H9 (cell line): ENCODE results near the gene HK2. TPM values are rescaled to one million over a fixed set of nuclear protein-coding genes. Genes with fewer than 3 reads are reported as not detected.

Experiments used
- DNase-seq: peaks from one replicate; pipeline ENCODE4 v3.0.0-alpha.2; 2017
- H2AFZ ChIP-seq: one replicate; pipeline ENCODE4 v1.6.1; 2013; ENCODE audit warnings: mild to moderate bottlenecking, low read length, control low read depth, moderate library complexity
- H2AK5ac ChIP-seq: 2 replicates; pipeline ENCODE4 v1.6.1; 2013; ENCODE audit warnings: low read length, control low read depth, mixed read lengths; ENCODE audit not compliant: insufficient read length
- H2BK120ac ChIP-seq: one replicate; pipeline ENCODE4 v1.6.1; 2013; ENCODE audit warnings: low read depth, mild to moderate bottlenecking, low read length, control low read depth, inconsistent platforms; ENCODE audit not compliant: poor library complexity, severe bottlenecking
- H2BK12ac ChIP-seq: 2 replicates; pipeline ENCODE4 v1.6.1; 2013; ENCODE audit warnings: low read length, control low read depth, mixed read lengths, low read depth; ENCODE audit not compliant: insufficient read length
- H2BK15ac ChIP-seq: 2 replicates; pipeline ENCODE4 v1.6.1; 2013; ENCODE audit warnings: low read depth, low read length, control low read depth
- H2BK20ac ChIP-seq: one replicate; pipeline ENCODE4 v1.6.1; 2013; ENCODE audit warnings: low read depth, mild to moderate bottlenecking, low read length, control low read depth, inconsistent platforms; ENCODE audit not compliant: poor library complexity, severe bottlenecking
- H2BK5ac ChIP-seq: 2 replicates; pipeline ENCODE4 v1.6.1; 2013; ENCODE audit warnings: low read length, control low read depth, mixed read lengths; ENCODE audit not compliant: insufficient read length
- H3K14ac ChIP-seq: 2 replicates; pipeline ENCODE4 v1.6.1; 2013; ENCODE audit warnings: low read length, control low read depth; ENCODE audit not compliant: insufficient read depth
- H3K18ac ChIP-seq: 2 replicates; pipeline ENCODE4 v1.6.1; 2013; ENCODE audit warnings: low read depth, mild to moderate bottlenecking, mixed read lengths, low read length, control low read depth; ENCODE audit not compliant: insufficient read length
- H3K23ac ChIP-seq: 2 replicates; pipeline ENCODE4 v1.6.1; 2013; ENCODE audit warnings: low read length, control low read depth, mixed read lengths, low read depth; ENCODE audit not compliant: insufficient read length
- H3K23me2 ChIP-seq: 2 replicates; pipeline ENCODE4 v1.6.1; 2013; ENCODE audit warnings: low read depth, mild to moderate bottlenecking, mixed read lengths, low read length, control low read depth; ENCODE audit not compliant: insufficient read length, poor library complexity, severe bottlenecking
- H3K27ac ChIP-seq: 2 replicates; pipeline ENCODE4 v1.5.1; 2013; ENCODE audit warnings: low read length, control low read depth, mixed read lengths, low read depth; ENCODE audit not compliant: insufficient read length
- H3K27me3 ChIP-seq: 2 replicates; pipeline ENCODE4 v1.6.1; 2013; ENCODE audit warnings: low read length, control low read depth, inconsistent platforms; ENCODE audit not compliant: insufficient read depth
- H3K4ac ChIP-seq: 2 replicates; pipeline ENCODE4 v1.6.1; 2013; ENCODE audit warnings: low read depth, mild to moderate bottlenecking, control low read depth, inconsistent platforms, low read length, moderate library complexity
- H3K4me1 ChIP-seq: 2 replicates; pipeline ENCODE4 v1.6.1; 2013; ENCODE audit warnings: low read length, control low read depth, inconsistent platforms; ENCODE audit not compliant: insufficient read depth
- H3K4me2 ChIP-seq: 2 replicates; pipeline ENCODE4 v1.6.1; 2013; ENCODE audit warnings: low read length, control low read depth, mixed read lengths; ENCODE audit not compliant: insufficient read length, insufficient read depth
- H3K56ac ChIP-seq: 2 replicates; pipeline ENCODE4 v1.6.1; 2013; ENCODE audit warnings: low read depth, mild to moderate bottlenecking, mixed read lengths, low read length, control low read depth; ENCODE audit not compliant: insufficient read length
- H3K79me1 ChIP-seq: 2 replicates; pipeline ENCODE4 v1.6.1; 2013; ENCODE audit warnings: low read depth, mild to moderate bottlenecking, moderate library complexity, low read length, control low read depth, inconsistent platforms; ENCODE audit not compliant: insufficient read depth, poor library complexity, severe bottlenecking
- H3K79me2 ChIP-seq: 2 replicates; pipeline ENCODE4 v1.6.1; 2013; ENCODE audit warnings: low read length, control low read depth, inconsistent platforms; ENCODE audit not compliant: insufficient read depth
- H3K9ac ChIP-seq: 2 replicates; pipeline ENCODE4 v1.6.1; 2013; ENCODE audit warnings: low read length, control low read depth, mixed read lengths; ENCODE audit not compliant: insufficient read length; ENCODE audit errors: extremely low read depth
- H3K9me3 ChIP-seq: one replicate; pipeline ENCODE4 v1.6.1; 2013; ENCODE audit warnings: low read depth, low read length, inconsistent platforms; ENCODE audit not compliant: control insufficient read depth
- H3T11ph ChIP-seq: one replicate; pipeline ENCODE4 v1.6.1; 2013; ENCODE audit warnings: mild to moderate bottlenecking, low read length, control low read depth, inconsistent platforms
- H4K20me1 ChIP-seq: one replicate; pipeline ENCODE4 v1.6.1; 2013; ENCODE audit not compliant: control insufficient read depth, insufficient read length, insufficient read depth
- H4K5ac ChIP-seq: 2 replicates; pipeline ENCODE4 v1.6.1; 2013; ENCODE audit warnings: low read depth, mild to moderate bottlenecking, mixed read lengths, low read length, control low read depth; ENCODE audit not compliant: insufficient read length
- H4K8ac ChIP-seq: replicated peaks from 2 replicates; pipeline ENCODE4 v1.6.1; 2013; ENCODE audit warnings: low read length, control low read depth, mixed read lengths, low read depth; ENCODE audit not compliant: insufficient read length
- H4K91ac ChIP-seq: 2 replicates; pipeline ENCODE4 v1.6.1; 2013; ENCODE audit warnings: low read depth, mild to moderate bottlenecking, moderate library complexity, mixed read lengths, low read length, control low read depth; ENCODE audit not compliant: insufficient read length
- H3K27ac Mint-ChIP-seq, 3 experiments: 2 replicates in 2 of 3; 3 replicates in 1 of 3; pipeline ENCODE4 v1.8.0; 2020 to 2021; ENCODE audit warnings: mixed read lengths in 3 of 3, mild to moderate bottlenecking in 1 of 3, moderate library complexity in 1 of 3
- H3K27me3 Mint-ChIP-seq: 2 replicates; pipeline ENCODE4 v1.8.0; 2021; ENCODE audit warnings: low read depth, mild to moderate bottlenecking, moderate library complexity, mixed read lengths
- H3K36me3 Mint-ChIP-seq, 3 experiments: 2 replicates in 2 of 3; 3 replicates in 1 of 3; pipeline ENCODE4 v1.8.0; 2020 to 2021; ENCODE audit warnings: low read depth in 3 of 3, mixed read lengths in 3 of 3; ENCODE audit not compliant: insufficient read depth in 1 of 3
- H3K4me1 Mint-ChIP-seq, 2 experiments: 2 replicates each; pipeline ENCODE4 v1.8.0; 2020; ENCODE audit warnings: mixed read lengths in 2 of 2
- H3K4me3 Mint-ChIP-seq, 2 experiments: 2 replicates in 1 of 2; 3 replicates in 1 of 2; pipeline ENCODE4 v1.8.0; 2020 to 2021; ENCODE audit warnings: mild to moderate bottlenecking in 2 of 2, mixed read lengths in 2 of 2, moderate library complexity in 1 of 2
- H3K9me3 Mint-ChIP-seq, 2 experiments: 2 replicates in 1 of 2; 3 replicates in 1 of 2; pipeline ENCODE4 v1.8.0; 2020; ENCODE audit warnings: mild to moderate bottlenecking in 2 of 2, mixed read lengths in 2 of 2, moderate library complexity in 1 of 2
- WGBS: extraction: QIAGEN DNeasy Blood & Tissue Kit; methylation state at CpG from one replicate; pipeline ENCODE4 v1.1.7; 2013; ENCODE audit warnings: missing lambda C conversion rate, low lambda C conversion rate, mixed read lengths; ENCODE audit not compliant: insufficient read length; ENCODE audit errors: extremely low coverage; 5-methylcytosine and 5-hydroxymethylcytosine counted together
- total RNA-seq: library from RNA; stranded (reverse); gene quantifications from 2 replicates; pipeline ENCODE4 v1.2.1, GENCODE V29; 2021
- TF ChIP-seq, protein P1 (sequence below): fragments of 200-600 bp; sonication (generic); conservative IDR thresholded peaks from 3 replicates; pipeline ENCODE4 v1.8.0; 2021; ENCODE audit warnings: antibody characterized with exemption, mild to moderate bottlenecking

Gene HK2
- total RNA-seq, 1 experiment from 2014 or later, result 54.3 TPM

DNA sequence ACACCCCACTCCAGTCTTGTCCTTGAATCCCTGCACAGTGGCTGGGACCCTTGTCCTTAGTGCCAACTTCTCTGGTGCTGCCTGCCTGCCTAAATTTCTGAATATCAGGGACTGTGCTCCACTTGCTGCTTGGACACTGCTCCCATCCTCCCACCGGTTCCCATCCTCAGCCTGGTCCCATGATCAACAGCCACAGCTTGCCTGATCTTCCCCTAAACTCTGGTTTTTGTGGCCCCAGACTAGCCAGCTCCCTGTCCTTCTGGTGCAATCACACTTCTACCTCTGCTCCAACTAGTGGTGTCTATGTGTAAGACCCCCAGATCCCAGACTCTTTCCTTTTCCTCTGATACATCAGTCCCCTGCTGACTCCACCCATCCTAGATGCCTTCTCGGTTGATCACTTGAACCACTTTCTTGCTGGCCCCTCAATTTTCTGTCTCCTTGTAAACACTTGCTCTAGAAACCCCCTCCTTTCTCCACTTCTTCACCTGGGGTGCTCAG, 87.4 kb downstream of the HK2 start:
- H3K27me3 Mint-ChIP-seq, result peaks cover 18% of the 10 kb centered on the region
- no peaks in the 10 kb centered on the region for H3K79me1 ChIP-seq
- no peak overlapping the region for H4K8ac ChIP-seq
- peaks cover 3% of the 10 kb centered on the region for H3K23me2 ChIP-seq
- H2BK12ac ChIP-seq, result no peak overlapping the region
- peak overlapping the region in 1 of 2 experiments; percentile 14; a peak in 1 of 5 replicates for H3K4me3 Mint-ChIP-seq
- WGBS, result no CpG with 5 or more reads among the region's 2 CpGs
- no peaks in the 10 kb centered on the region for H4K20me1 ChIP-seq
- no peak overlapping the region for H3K56ac ChIP-seq
- no peak overlapping the region for H3K4ac ChIP-seq
- no peak overlapping the region for H3K23ac ChIP-seq
- no peak overlapping the region for H2AFZ ChIP-seq
- no peaks in the 10 kb centered on the region for H3K36me3 Mint-ChIP-seq
- no peak overlapping the region for H4K5ac ChIP-seq
- H3K4me1 ChIP-seq, result no peaks in the 10 kb centered on the region
- H2BK120ac ChIP-seq, result no peak overlapping the region
- peak overlapping the region in 1 of 3 experiments; percentile 8; a peak in 1 of 7 replicates for H3K27ac Mint-ChIP-seq
- H4K91ac ChIP-seq, result no peak overlapping the region
- no peak overlapping the region for H2BK15ac ChIP-seq
- H3K14ac ChIP-seq, result no peak overlapping the region
- no peak for DNase-seq
- TF ChIP-seq, protein P1, sequence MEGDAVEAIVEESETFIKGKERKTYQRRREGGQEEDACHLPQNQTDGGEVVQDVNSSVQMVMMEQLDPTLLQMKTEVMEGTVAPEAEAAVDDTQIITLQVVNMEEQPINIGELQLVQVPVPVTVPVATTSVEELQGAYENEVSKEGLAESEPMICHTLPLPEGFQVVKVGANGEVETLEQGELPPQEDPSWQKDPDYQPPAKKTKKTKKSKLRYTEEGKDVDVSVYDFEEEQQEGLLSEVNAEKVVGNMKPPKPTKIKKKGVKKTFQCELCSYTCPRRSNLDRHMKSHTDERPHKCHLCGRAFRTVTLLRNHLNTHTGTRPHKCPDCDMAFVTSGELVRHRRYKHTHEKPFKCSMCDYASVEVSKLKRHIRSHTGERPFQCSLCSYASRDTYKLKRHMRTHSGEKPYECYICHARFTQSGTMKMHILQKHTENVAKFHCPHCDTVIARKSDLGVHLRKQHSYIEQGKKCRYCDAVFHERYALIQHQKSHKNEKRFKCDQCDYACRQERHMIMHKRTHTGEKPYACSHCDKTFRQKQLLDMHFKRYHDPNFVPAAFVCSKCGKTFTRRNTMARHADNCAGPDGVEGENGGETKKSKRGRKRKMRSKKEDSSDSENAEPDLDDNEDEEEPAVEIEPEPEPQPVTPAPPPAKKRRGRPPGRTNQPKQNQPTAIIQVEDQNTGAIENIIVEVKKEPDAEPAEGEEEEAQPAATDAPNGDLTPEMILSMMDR, result peak; percentile 15; the same call in 1 of the 3 replicates
- no peaks in the 10 kb centered on the region for H3K27me3 ChIP-seq
- H2BK5ac ChIP-seq, result no peak overlapping the region
- no peaks in the 10 kb centered on the region for H3K79me2 ChIP-seq
- H3K9ac ChIP-seq, result no peak overlapping the region
- no peak overlapping the region for H3K27ac ChIP-seq
- no peaks in the 10 kb centered on the region for H3K9me3 ChIP-seq
- no peak overlapping the region for H3K4me2 ChIP-seq
- H3K9me3 Mint-ChIP-seq, result no peaks in the 10 kb centered on the region
- no peak overlapping the region for H3K18ac ChIP-seq
- no peak overlapping the region for H2AK5ac ChIP-seq
- H2BK20ac ChIP-seq, result no peak overlapping the region
- no peak overlapping the region for H3T11ph ChIP-seq
- H3K4me1 Mint-ChIP-seq, result peaks cover 5 to 6% of the 10 kb centered on the region in 2 experiments
